ENCODE data around the gene SYTL2.
A peak's percentile ranks its signal among the peaks of the same experiment; 100 is the strongest.

GRCh38 chr11:85809863-85810262 is 1.1 kb downstream of the SYTL2 start:
- TF ChIP-seq FOXM1 (IDR thresholded peaks at IDR 0.05; ENCODE audit: low read depth), result no peak
- no peak for TF ChIP-seq EZH2phosphoT487 (IDR thresholded peaks at IDR 0.05; ENCODE audit: borderline replicate concordance, low read depth)
- TF ChIP-seq CTCF (IDR thresholded peaks at IDR 0.05), result peak; percentile 46
- TF ChIP-seq RAD21 (IDR thresholded peaks at IDR 0.05; ENCODE audit: low read length), result peak; percentile 38
- no peak for TF ChIP-seq NRF1 (IDR thresholded peaks at IDR 0.05; ENCODE audit: low read depth, low read length)

Data from SK-N-SH (cell line).